Mesothelial cell of epicardium (in vitro differentiated cells): ENCODE measurements around the gene ZDHHC24. TPM values are rescaled to one million over a fixed set of nuclear protein-coding genes. Genes with fewer than 3 reads are reported as not detected.

Source experiments
- DNase-seq, 2 experiments: peaks; one replicate each; pipeline ENCODE4 v3.0.0; 2021; ENCODE audit warnings: low spot score in 2 of 2; ENCODE audit not compliant: unreplicated experiment in 2 of 2
- H3K27ac Mint-ChIP-seq: 2 replicates; pipeline ENCODE4 v1.8.0; 2021; ENCODE audit warnings: mixed read lengths
- H3K27me3 Mint-ChIP-seq: 2 replicates; pipeline ENCODE4 v1.8.0; 2021; ENCODE audit warnings: low read depth, mixed read lengths
- H3K36me3 Mint-ChIP-seq: 2 replicates; pipeline ENCODE4 v1.8.0; 2021; ENCODE audit warnings: mixed read lengths
- H3K4me1 Mint-ChIP-seq: 2 replicates; pipeline ENCODE4 v1.8.0; 2021; ENCODE audit warnings: mixed read lengths
- H3K4me3 Mint-ChIP-seq: 2 replicates; pipeline ENCODE4 v1.8.0; 2021; ENCODE audit warnings: mild to moderate bottlenecking, moderate library complexity, mixed read lengths
- H3K9me3 Mint-ChIP-seq: 2 replicates; pipeline ENCODE4 v1.8.0; 2021; ENCODE audit warnings: mixed read lengths
- CTCF ChIP-seq: fragments of 200-600 bp; sonication (generic); IDR thresholded peaks from one replicate; pipeline ENCODE4 v1.5.0; 2021; ENCODE audit warnings: antibody characterized with exemption; ENCODE audit not compliant: unreplicated experiment
- total RNA-seq: library from RNA; stranded (reverse); gene quantifications from 3 replicates; pipeline ENCODE4 v1.2.1, GENCODE V29; 2021

ZDHHC24 gene
- total RNA-seq, 1 donor from 2014 or later: 13.7 TPM

- Mint-ChIP-seq H3K27me3 (peaks cover 1% of the 10 kb centered on the region), H3K4me3 (no peak overlapping the region), H3K36me3 (no peaks in the 10 kb centered on the region), H3K9me3 (no peaks in the 10 kb centered on the region), H3K27ac (no peak overlapping the region), H3K4me1 (no peaks in the 10 kb centered on the region)
- no peak for TF ChIP-seq CTCF
- no peak for DNase-seq
Observed at GRCh38 chr11:66559866-66560676, 14.2 kb upstream of the ZDHHC24 start.

- Mint-ChIP-seq H3K4me1 (no peaks in the 10 kb centered on the region), H3K4me3 (no peak overlapping the region), H3K36me3 (no peaks in the 10 kb centered on the region), H3K9me3 (no peaks in the 10 kb centered on the region), H3K27ac (no peak overlapping the region), H3K27me3 (peaks cover 1% of the 10 kb centered on the region)
- no peak for DNase-seq
- TF ChIP-seq CTCF: no peak
Observed at GRCh38 chr11:66559142-66559865, 13.5 kb upstream of the ZDHHC24 start.

GRCh38 chr11:66557733-66558326, 12.0 kb upstream of the ZDHHC24 start:
- Mint-ChIP-seq H3K27ac (no peak overlapping the region), H3K4me1 (no peaks in the 10 kb centered on the region), H3K27me3 (peaks cover 1% of the 10 kb centered on the region), H3K36me3 (no peaks in the 10 kb centered on the region), H3K4me3 (no peak overlapping the region), H3K9me3 (no peaks in the 10 kb centered on the region)
- TF ChIP-seq CTCF: no peak
- DNase-seq: no peak

GRCh38 chr11:66556086-66556485, 10.2 kb upstream of the ZDHHC24 start:
- no peaks in the 10 kb centered on the region for H3K9me3 Mint-ChIP-seq
- peaks cover 1% of the 10 kb centered on the region for H3K27me3 Mint-ChIP-seq
- TF ChIP-seq CTCF: no peak
- H3K36me3 Mint-ChIP-seq: no peaks in the 10 kb centered on the region
- no peaks in the 10 kb centered on the region for H3K4me1 Mint-ChIP-seq
- no peak overlapping the region for H3K27ac Mint-ChIP-seq
- DNase-seq: no peak
- no peak overlapping the region for H3K4me3 Mint-ChIP-seq

- H3K4me3 Mint-ChIP-seq: no peak overlapping the region
- H3K27me3 Mint-ChIP-seq: peaks cover 1% of the 10 kb centered on the region
- TF ChIP-seq CTCF: no peak
- H3K4me1 Mint-ChIP-seq: no peaks in the 10 kb centered on the region
- no peak overlapping the region for H3K27ac Mint-ChIP-seq
- no peaks in the 10 kb centered on the region for H3K36me3 Mint-ChIP-seq
- H3K9me3 Mint-ChIP-seq: no peaks in the 10 kb centered on the region
- no peak for DNase-seq
Observed at GRCh38 chr11:66555416-66555815, 9.6 kb upstream of the ZDHHC24 start.
